PC-3 (cell line): ENCODE data around the gene TMEM125. TPM values are rescaled to one million over a fixed set of nuclear protein-coding genes. Genes with fewer than 3 reads are reported as not detected.

ENCODE experiments used
- ATAC-seq: fragments of 200-7000 bp; cut with Tn5 transposase; 2 replicates; pipeline ENCODE4 v1.9.1; 2020; ENCODE audit warnings: mild to moderate bottlenecking, moderate library complexity
- BruUV-seq: library from RNA; stranded (reverse); fragments of 400-500 nt; replicated peaks from 2 replicates; lab custom pipeline; 2021; lab: Mats Ljungman, UMichigan
- CTCF ChIA-PET: fragments of 300-600 bp; sonication (Branson Sonifier 250); formaldehyde crosslinking; loops from one replicate; lab custom pipeline; 2022; ENCODE audit warnings: antibody characterized with exemption; lab: Charles Lee
- POLR2A ChIA-PET: fragments of 300-600 bp; sonication (Branson Sonifier 250); formaldehyde crosslinking; loops from one replicate; lab custom pipeline; 2022; ENCODE audit warnings: antibody characterized with exemption; ENCODE audit not compliant: unreplicated experiment; lab: Charles Lee
- DNase-seq: peaks from one replicate; pipeline ENCODE4 v3.0.0-alpha.2; 2015
- H2AFZ ChIP-seq: fragments of 300-600 bp; sonication (generic); 2 replicates; pipeline ENCODE4 v1.6.0; 2016; ENCODE audit warnings: antibody characterized with exemption, low read length
- H3F3A ChIP-seq: fragments of 300-600 bp; sonication (generic); one replicate; pipeline ENCODE4 v1.6.0; 2017; ENCODE audit warnings: antibody characterized with exemption, low read length, control low read depth, mild to moderate bottlenecking; ENCODE audit not compliant: unreplicated experiment
- H3K27ac ChIP-seq: fragments of 300-600 bp; sonication (generic); 2 replicates; pipeline ENCODE4 v1.5.1; 2016; ENCODE audit warnings: mild to moderate bottlenecking, low read length
- H3K27me3 ChIP-seq: fragments of 300-600 bp; sonication (generic); 2 replicates; pipeline ENCODE4 v1.6.1; 2016; ENCODE audit warnings: low read length, mixed read lengths
- H3K36me3 ChIP-seq: fragments of 300-600 bp; sonication (generic); 2 replicates; pipeline ENCODE4 v1.6.1; 2016; ENCODE audit warnings: low read depth, mixed run types, low read length, mixed read lengths
- H3K4me1 ChIP-seq: fragments of 300-600 bp; sonication (generic); 2 replicates; pipeline ENCODE4 v1.5.1; 2016; ENCODE audit warnings: low read length; ENCODE audit not compliant: insufficient read depth
- H3K4me2 ChIP-seq: fragments of 300-600 bp; sonication (generic); 2 replicates; pipeline ENCODE4 v1.6.0; 2016; ENCODE audit warnings: low read length
- H3K4me3 ChIP-seq: fragments of 300-600 bp; sonication (generic); 2 replicates; pipeline ENCODE4 v1.5.1; 2016; ENCODE audit warnings: mild to moderate bottlenecking, low read length, mixed read lengths
- H3K79me2 ChIP-seq: fragments of 300-600 bp; sonication (generic); 2 replicates; pipeline ENCODE4 v1.6.1; 2017; ENCODE audit warnings: low read length, mixed read lengths
- H3K9ac ChIP-seq: fragments of 300-600 bp; sonication (generic); 2 replicates; pipeline ENCODE4 v1.6.0; 2016; ENCODE audit warnings: mild to moderate bottlenecking, low read length
- H3K9me2 ChIP-seq: fragments of 300-600 bp; sonication (generic); replicated peaks from 2 replicates; pipeline ENCODE4 v1.6.1; 2016; ENCODE audit warnings: mixed run types, low read length, mixed read lengths
- H3K9me3 ChIP-seq: fragments of 300-600 bp; sonication (generic); 2 replicates; pipeline ENCODE4 v1.6.1; 2016; ENCODE audit warnings: low read length, mixed read lengths
- H4K20me1 ChIP-seq: fragments of 300-600 bp; sonication (generic); 2 replicates; pipeline ENCODE4 v1.6.1; 2016; ENCODE audit warnings: low read length, mixed read lengths
- CTCF ChIP-seq: fragments of 300-600 bp; sonication (generic); conservative IDR thresholded peaks from 2 replicates; pipeline ENCODE4 v1.5.1; 2017; ENCODE audit warnings: antibody characterized with exemption, low read depth, mild to moderate bottlenecking, low read length
- EZH2 ChIP-seq: fragments of 300-600 bp; sonication (generic); IDR thresholded peaks from one replicate; pipeline ENCODE4 v1.6.1; 2017; ENCODE audit warnings: antibody characterized with exemption, mild to moderate bottlenecking, low read length; ENCODE audit not compliant: unreplicated experiment
- EZH2phosphoT487 ChIP-seq: fragments of 300-600 bp; sonication (generic); IDR thresholded peaks from 2 replicates; pipeline ENCODE4 v1.6.1; 2018; ENCODE audit warnings: mild to moderate bottlenecking, antibody characterized with exemption, low read length, borderline replicate concordance
- intact Hi-C: fragments of 100-400 bp; cut with micrococcal nuclease; formaldehyde crosslinking; loops from 2 replicates; pipeline ENCODE4 v1.9.0; 2023
- total RNA-seq: library from RNA; depleted of rRNA; stranded (reverse); fragments of >200 nt; gene quantifications from 2 replicates; pipeline ENCODE4 v1.2.3, GENCODE V29; 2014

The TMEM125 gene
- total RNA-seq, 1 experiment from 2014 or later: 9.8 TPM

DNA sequence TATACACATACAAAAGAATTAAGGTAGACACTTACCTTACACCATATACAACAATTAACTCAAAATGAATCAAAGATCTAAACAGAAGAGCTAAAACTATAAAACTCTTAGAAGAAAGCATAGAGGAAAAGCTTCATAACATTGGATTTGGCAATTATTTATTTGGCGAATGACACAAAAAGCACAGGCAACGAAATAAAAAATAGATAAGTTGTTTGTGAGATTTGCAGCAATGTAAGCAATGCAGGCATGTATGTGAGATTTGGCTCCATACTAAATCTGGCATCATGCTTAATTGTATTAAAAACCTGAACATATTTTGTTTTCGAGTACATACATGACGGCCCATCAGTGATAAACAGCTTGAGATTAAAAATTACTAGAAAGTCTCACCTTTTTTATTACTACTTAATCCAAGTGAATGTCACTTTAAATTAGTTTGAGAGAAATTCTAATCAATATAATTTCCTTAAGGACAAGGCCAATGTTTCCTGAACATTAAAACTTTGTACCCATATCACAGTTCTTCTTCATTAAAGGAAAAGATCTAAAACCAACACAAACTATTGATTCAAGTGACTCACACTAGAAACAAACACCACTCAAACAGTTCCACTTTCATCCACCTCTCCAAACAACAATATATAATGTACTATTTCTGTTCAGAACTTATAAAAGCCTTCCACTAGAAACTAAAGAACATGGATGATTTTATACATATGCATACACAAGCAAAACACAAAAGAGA is 23.1 kb upstream of the TMEM125 start:
- CTCF ChIA-PET: no interaction called here

DNA sequence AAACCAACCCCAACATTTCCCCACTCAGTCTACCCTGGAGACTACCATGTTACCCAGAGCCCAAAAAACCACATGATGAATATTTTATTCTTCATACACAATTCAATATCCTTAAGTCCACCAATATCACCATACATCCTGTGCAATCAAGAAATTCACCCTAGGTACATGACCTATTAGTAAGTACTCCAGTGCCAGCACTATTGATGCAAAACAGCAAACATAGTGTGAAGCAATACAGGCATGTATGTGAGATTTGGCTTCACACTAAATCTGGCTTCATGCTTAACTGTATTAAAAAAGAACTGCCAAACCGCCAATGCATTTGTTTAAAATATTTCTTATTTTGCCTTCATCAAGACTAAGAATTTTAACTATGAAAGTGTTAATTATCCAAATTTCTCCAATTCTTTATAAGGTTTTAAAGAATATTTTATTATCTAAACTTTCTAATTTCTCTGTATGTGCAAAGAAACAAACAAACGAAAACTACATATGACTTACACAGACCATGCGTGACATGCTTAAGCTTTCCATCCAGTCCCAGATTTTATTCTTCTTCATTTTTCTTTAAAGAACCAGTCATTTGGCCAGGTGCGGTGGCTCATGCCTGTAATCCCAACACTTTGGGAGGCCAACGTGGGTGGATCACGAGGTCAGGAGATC is 22.4 kb upstream of the TMEM125 start:
- CTCF ChIA-PET: no interaction called here
- Histone ChIP-seq H4K20me1 (no peaks in the 10 kb centered on the region), H3F3A (no peaks in the 10 kb centered on the region), H3K27ac (no peak overlapping the region), H2AFZ (no peak overlapping the region), H3K79me2 (no peaks in the 10 kb centered on the region), H3K4me2 (no peak overlapping the region), H3K4me1 (no peaks in the 10 kb centered on the region), H3K4me3 (no peak overlapping the region), H3K9ac (no peak overlapping the region), H3K9me2 (no peaks in the 10 kb centered on the region), H3K9me3 (peaks cover 28% of the 10 kb centered on the region), H3K36me3 (no peaks in the 10 kb centered on the region), H3K27me3 (no peaks in the 10 kb centered on the region)
- BruUV-seq: no TSS peak
- no peak for DNase-seq
- TF ChIP-seq CTCF (no peak), EZH2phosphoT487 (no peak), EZH2 (no peak)
- POLR2A ChIA-PET: no interaction called here
- ATAC-seq: no peak
- intact Hi-C loops: no loop called here

More for the DNA sequence above, 23.1 kb upstream of the TMEM125 start:
- ATAC-seq (no peak), DNase-seq (no peak)
- H3F3A ChIP-seq: no peaks in the 10 kb centered on the region
- H3K4me2 ChIP-seq: no peak overlapping the region
- no peak overlapping the region for H2AFZ ChIP-seq
- H3K4me1 ChIP-seq: peaks cover 3% of the 10 kb centered on the region
- POLR2A ChIA-PET: no interaction called here
- H3K27me3 ChIP-seq: no peaks in the 10 kb centered on the region
- H3K9ac ChIP-seq: no peak overlapping the region
- H3K79me2 ChIP-seq: no peaks in the 10 kb centered on the region
- no peaks in the 10 kb centered on the region for H3K36me3 ChIP-seq
- no peak overlapping the region for H3K27ac ChIP-seq
- no peaks in the 10 kb centered on the region for H3K9me2 ChIP-seq
- intact Hi-C loops: no loop called here
- H3K4me3 ChIP-seq: no peak overlapping the region
- no TSS peak for BruUV-seq
- H3K9me3 ChIP-seq: peaks cover 28% of the 10 kb centered on the region
- TF ChIP-seq EZH2phosphoT487: no peak
- TF ChIP-seq EZH2: no peak
- TF ChIP-seq CTCF: no peak
- H4K20me1 ChIP-seq: no peaks in the 10 kb centered on the region

DNA sequence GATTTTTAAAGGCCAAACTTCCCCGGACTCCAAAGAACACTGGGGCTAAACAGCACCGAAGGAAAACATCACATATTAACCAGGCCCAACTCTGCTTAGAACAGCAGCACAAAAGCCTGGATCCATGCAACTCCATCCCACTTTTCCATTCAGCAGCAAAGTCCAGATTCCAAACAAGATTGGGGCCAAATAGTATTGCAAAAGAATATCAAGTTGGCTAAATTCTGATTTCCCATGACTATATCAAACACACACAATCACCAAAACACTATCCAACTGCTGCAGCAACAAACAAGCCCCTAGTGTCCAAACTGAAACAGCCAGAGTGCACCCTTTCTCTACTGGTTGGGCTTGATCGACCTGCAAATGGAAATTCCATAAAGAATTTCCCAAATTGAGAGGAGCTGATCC is 19.4 kb upstream of the TMEM125 start:
- no peaks in the 10 kb centered on the region for H3K79me2 ChIP-seq
- H3K4me2 ChIP-seq: no peak overlapping the region
- H3K9me2 ChIP-seq: no peaks in the 10 kb centered on the region
- no peak overlapping the region for H3K9ac ChIP-seq
- TF ChIP-seq EZH2: no peak
- no peak for TF ChIP-seq CTCF
- no peak for TF ChIP-seq EZH2phosphoT487
- no peaks in the 10 kb centered on the region for H4K20me1 ChIP-seq
- no peaks in the 10 kb centered on the region for H3F3A ChIP-seq
- no peak overlapping the region for H2AFZ ChIP-seq
- H3K9me3 ChIP-seq: peaks cover 28% of the 10 kb centered on the region
- no peak overlapping the region for H3K4me3 ChIP-seq
- no peaks in the 10 kb centered on the region for H3K27me3 ChIP-seq
- DNase-seq: no peak
- no peaks in the 10 kb centered on the region for H3K36me3 ChIP-seq
- BruUV-seq: no TSS peak
- no peak overlapping the region for H3K27ac ChIP-seq
- no peak for ATAC-seq
- no peaks in the 10 kb centered on the region for H3K4me1 ChIP-seq
- POLR2A ChIA-PET: no interaction called here
- CTCF ChIA-PET: no interaction called here
- intact Hi-C loops: no loop called here
